Esophagus squamous epithelium (tissue), 5 donors: ENCODE results near the gene GALNT7. TPM values are rescaled to one million over a fixed set of nuclear protein-coding genes. Genes with fewer than 3 reads are reported as not detected.
"Not testable (repeated sequence)": the region's sequence is repeated elsewhere in the genome, so short reads cannot be mapped to it uniquely, and the experiment has no call there.

ENCODE experiments used
- DNase-seq: peaks from one replicate; lab custom pipeline; 2025; lab: John Stamatoyannopoulos, UW
- H3K27ac ChIP-seq, 4 donors: fragments of 200-600 bp; sonication (generic); one replicate each; pipeline ENCODE4 v1.5.1; 2016 to 2019; ENCODE audit warnings: mild to moderate bottlenecking in 1 of 4
- H3K27me3 ChIP-seq, 4 donors: fragments of 200-600 bp; sonication (generic); 1 replicate in 3 of 4; 2 replicates in 1 of 4; pipeline versions ENCODE4 v1.5.1 to v1.6.0; 2017 to 2021; ENCODE audit warnings: antibody characterized with exemption in 1 of 4
- H3K36me3 ChIP-seq, 3 donors: fragments of 200-600 bp; sonication (generic); one replicate each; pipeline ENCODE4 v1.5.1; 2016 to 2019
- H3K4me1 ChIP-seq, 3 donors: fragments of 200-600 bp; sonication (generic); one replicate each; pipeline ENCODE4 v1.5.1; 2017 to 2019
- H3K4me3 ChIP-seq, 4 donors: fragments of 200-600 bp; sonication (generic); 1 replicate in 3 of 4; 2 replicates in 1 of 4; pipeline ENCODE4 v1.5.1; 2016 to 2019; ENCODE audit warnings: mild to moderate bottlenecking in 2 of 4, moderate library complexity in 1 of 4
- H3K9me3 ChIP-seq, 3 donors: fragments of 200-600 bp; sonication (generic); one replicate each; pipeline ENCODE4 v1.5.1; 2016 to 2019
- CTCF ChIP-seq, 6 experiments: fragments of 450-650 bp in 4 of 6; fragments of 200-600 bp in 2 of 6; sonication (generic) in 2 of 6; IDR thresholded peaks; one replicate each; pipeline ENCODE4 v1.5.1; 2016 to 2019; ENCODE audit warnings: antibody characterized with exemption in 6 of 6, mild to moderate bottlenecking in 4 of 6, moderate library complexity in 4 of 6
- POLR2A ChIP-seq, 4 donors: fragments of 450-650 bp; IDR thresholded peaks; one replicate each; pipeline ENCODE4 v1.6.1; 2017; ENCODE audit warnings: antibody characterized with exemption in 4 of 4, mild to moderate bottlenecking in 4 of 4, moderate library complexity in 3 of 4
- WGBS, 2 donors: methylation state at CpG; one replicate each; pipeline ENCODE4 v1.1.5; 2018; 5-methylcytosine and 5-hydroxymethylcytosine counted together
- intact Hi-C: fragments of 100-400 bp; cut with DNase I; formaldehyde crosslinking; loops from one replicate; pipeline ENCODE4 v1.15.0; 2022
- total RNA-seq, 4 donors: library from RNA; depleted of rRNA; stranded (reverse); fragments of >200 nt; gene quantifications; one replicate each; pipeline ENCODE4 v1.1.0, GENCODE V29; 2016
- donor health status: DM: yes; HTN: yes; CAD: no.

Gene GALNT7
- total RNA-seq, 4 donors from 2014 or later: 17.9 to 33.8 (median 23.6) TPM

GRCh38 chr4:173217727-173218126 lies 49.1 kb downstream of the GALNT7 start:
- H3K27me3 ChIP-seq: no peaks in the 10 kb centered on the region
- H3K27ac ChIP-seq: peak overlapping the region in 2 of 4 donors; percentile 17 to 53
- no peaks in the 10 kb centered on the region for H3K36me3 ChIP-seq
- H3K4me1 ChIP-seq: peaks cover 0 to 53% (median 18%) of the 10 kb centered on the region in 3 donors
- intact Hi-C loops: no loop called here
- no peak overlapping the region for H3K4me3 ChIP-seq
- H3K9me3 ChIP-seq: no peaks in the 10 kb centered on the region
- 70 to 80% methylated on average over 2 of the region's 2 CpGs for WGBS, 2 donors
- TF ChIP-seq POLR2A (IDR thresholded peaks at IDR 0.05): no peak
- TF ChIP-seq CTCF (IDR thresholded peaks at IDR 0.05): no peak
- DNase-seq: no peak

- H3K4me1 ChIP-seq: peaks cover 0 to 45% (median 18%) of the 10 kb centered on the region in 3 donors
- H3K36me3 ChIP-seq: no peaks in the 10 kb centered on the region
- no peak for DNase-seq
- H3K4me3 ChIP-seq: no peak overlapping the region
- H3K27me3 ChIP-seq: no peaks in the 10 kb centered on the region
- intact Hi-C loops: no loop called here
- no peaks in the 10 kb centered on the region for H3K9me3 ChIP-seq
- TF ChIP-seq CTCF (IDR thresholded peaks at IDR 0.05) (no peak), POLR2A (IDR thresholded peaks at IDR 0.05) (no peak)
- H3K27ac ChIP-seq: peak overlapping the region in 2 of 4 donors; percentile 17 to 53
Measured at GRCh38 chr4:173218411-173219125, 50.0 kb downstream of the GALNT7 start.

- H3K4me3 ChIP-seq, H3K36me3 ChIP-seq, H3K27me3 ChIP-seq, intact Hi-C loops, DNase-seq, H3K9me3 ChIP-seq, H3K27ac ChIP-seq: not testable (repeated sequence)
- WGBS, 2 donors: 94 to 98% methylated on average over 4 of the region's 4 CpGs
- peaks cover 0 to 40% (median 18%) of the 10 kb centered on the region in 3 donors for H3K4me1 ChIP-seq
Measured at GRCh38 chr4:173219126-173219437, 50.5 kb downstream of the GALNT7 start.

GRCh38 chr4:173223743-173224142 lies 55.1 kb downstream of the GALNT7 start:
- H3K4me1 ChIP-seq: peaks cover 0 to under 1% (median under 1%) of the 10 kb centered on the region in 3 donors
- DNase-seq: no peak
- no peaks in the 10 kb centered on the region for H3K36me3 ChIP-seq
- intact Hi-C loops: no loop called here
- H3K9me3 ChIP-seq: no peaks in the 10 kb centered on the region
- WGBS, 2 donors: 90 to 91% methylated on average over 3 of the region's 3 CpGs
- TF ChIP-seq CTCF (IDR thresholded peaks at IDR 0.05): no peak
- no peak overlapping the region for H3K4me3 ChIP-seq
- H3K27me3 ChIP-seq: no peaks in the 10 kb centered on the region
- no peak overlapping the region for H3K27ac ChIP-seq

GRCh38 chr4:173226401-173226888 lies 57.8 kb downstream of the GALNT7 start:
- no peak for DNase-seq
- Histone ChIP-seq H3K4me3 (no peak overlapping the region), H3K9me3 (no peaks in the 10 kb centered on the region), H3K4me1 (peaks cover 0 to under 1% (median 0%) of the 10 kb centered on the region in 3 donors), H3K27ac (no peak overlapping the region), H3K27me3 (no peaks in the 10 kb centered on the region), H3K36me3 (no peaks in the 10 kb centered on the region)
- TF ChIP-seq CTCF (IDR thresholded peaks at IDR 0.05) (no peak), POLR2A (IDR thresholded peaks at IDR 0.05) (no peak)
- 93 to 95% methylated on average over 4 of the region's 4 CpGs for WGBS, 2 donors
- intact Hi-C loops: no loop called here
